ENCODE data around the gene SAXO1.
"Not testable (repeated sequence)": the region's sequence is repeated elsewhere in the genome, so short reads cannot be mapped to it uniquely, and the experiment has no call there.

GRCh38 chr9:19021649-19022048, 11.4 kb downstream of the SAXO1 start:
- not testable (repeated sequence) for TF ChIP-seq POLR2A (IDR thresholded peaks at IDR 0.05); POLR2AphosphoS5 (IDR thresholded peaks at IDR 0.05; ENCODE audit: insufficient read depth in 1 of 2, low read depth in 1 of 2)
- TF ChIP-seq, protein P1, sequence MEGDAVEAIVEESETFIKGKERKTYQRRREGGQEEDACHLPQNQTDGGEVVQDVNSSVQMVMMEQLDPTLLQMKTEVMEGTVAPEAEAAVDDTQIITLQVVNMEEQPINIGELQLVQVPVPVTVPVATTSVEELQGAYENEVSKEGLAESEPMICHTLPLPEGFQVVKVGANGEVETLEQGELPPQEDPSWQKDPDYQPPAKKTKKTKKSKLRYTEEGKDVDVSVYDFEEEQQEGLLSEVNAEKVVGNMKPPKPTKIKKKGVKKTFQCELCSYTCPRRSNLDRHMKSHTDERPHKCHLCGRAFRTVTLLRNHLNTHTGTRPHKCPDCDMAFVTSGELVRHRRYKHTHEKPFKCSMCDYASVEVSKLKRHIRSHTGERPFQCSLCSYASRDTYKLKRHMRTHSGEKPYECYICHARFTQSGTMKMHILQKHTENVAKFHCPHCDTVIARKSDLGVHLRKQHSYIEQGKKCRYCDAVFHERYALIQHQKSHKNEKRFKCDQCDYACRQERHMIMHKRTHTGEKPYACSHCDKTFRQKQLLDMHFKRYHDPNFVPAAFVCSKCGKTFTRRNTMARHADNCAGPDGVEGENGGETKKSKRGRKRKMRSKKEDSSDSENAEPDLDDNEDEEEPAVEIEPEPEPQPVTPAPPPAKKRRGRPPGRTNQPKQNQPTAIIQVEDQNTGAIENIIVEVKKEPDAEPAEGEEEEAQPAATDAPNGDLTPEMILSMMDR (IDR thresholded peaks at IDR 0.05): not testable (repeated sequence)

All from vagina (tissue), 2 donors.